T-cell (primary cell): Measurements from ENCODE around the gene SH2D3C. TPM values are rescaled to one million over a fixed set of nuclear protein-coding genes. Genes with fewer than 3 reads are reported as not detected.
"Not testable (repeated sequence)": the region's sequence is repeated elsewhere in the genome, so short reads cannot be mapped to it uniquely, and the experiment has no call there.

Source experiments
- ATAC-seq, 4 experiments: fragments of 200-7000 bp in 3 of 4; fragments of 150-1000 bp in 1 of 4; cut with Tn5 transposase; replicated peaks in 1 of 4; 1 replicate in 3 of 4; 2 replicates in 1 of 4; pipeline ENCODE4 v1.10.0; 2021; ENCODE audit warnings: moderate library complexity in 3 of 4, mild to moderate bottlenecking in 2 of 4, moderate number of reproducible peaks in 1 of 4
- CTCF ChIA-PET, 2 donors: fragments of 300-600 bp; sonication (Branson Sonifier 250); formaldehyde crosslinking; loops; one replicate each; lab custom pipeline; 2022; ENCODE audit warnings: antibody characterized with exemption in 2 of 2; lab: Charles Lee
- POLR2A ChIA-PET, 2 donors: fragments of 300-600 bp; sonication (Branson Sonifier 250); formaldehyde crosslinking; loops; one replicate each; lab custom pipeline; 2022; ENCODE audit warnings: antibody characterized with exemption in 2 of 2; lab: Charles Lee
- DNase-seq, 35 experiments: peaks; one replicate each; pipeline versions ENCODE4 v3.0.0 to v3.0.0-alpha.2; 2013 to 2023
- H3K27ac ChIP-seq: one replicate; pipeline ENCODE4 v1.5.1; 2013; ENCODE audit warnings: low read length
- H3K27me3 ChIP-seq, 2 experiments: replicated peaks in 1 of 2; 1 replicate in 1 of 2; 2 replicates in 1 of 2; pipeline versions ENCODE4 v1.6.1 to v1.7.0; 2013; ENCODE audit warnings: low read length in 1 of 2, mixed read lengths in 1 of 2; ENCODE audit not compliant: control insufficient read depth in 2 of 2, insufficient read depth in 2 of 2; ENCODE audit errors: extremely low read depth in 1 of 2
- H3K36me3 ChIP-seq, 2 donors: 1 replicate in 1 of 2; 2 replicates in 1 of 2; pipeline versions ENCODE4 v1.6.1 to v1.7.0; 2013; ENCODE audit warnings: low read length in 1 of 2; ENCODE audit not compliant: control insufficient read depth in 2 of 2, insufficient read depth in 1 of 2; ENCODE audit errors: extremely low read depth in 1 of 2
- H3K4me1 ChIP-seq, 2 experiments: 1 replicate in 1 of 2; 2 replicates in 1 of 2; pipeline versions ENCODE4 v1.6.1 to v1.7.0; 2013; ENCODE audit warnings: low read length in 2 of 2, mixed read lengths in 1 of 2; ENCODE audit not compliant: insufficient read depth in 2 of 2, control insufficient read depth in 1 of 2; ENCODE audit errors: extremely low read depth in 1 of 2
- H3K4me3 ChIP-seq, 2 donors: 1 replicate in 1 of 2; 2 replicates in 1 of 2; pipeline versions ENCODE4 v1.5.1 to v1.7.0; 2013; ENCODE audit warnings: mild to moderate bottlenecking in 2 of 2, low read length in 1 of 2, moderate library complexity in 1 of 2; ENCODE audit not compliant: control insufficient read depth in 1 of 2; ENCODE audit errors: extremely low read depth in 1 of 2
- H3K9me3 ChIP-seq: 2 replicates; pipeline ENCODE4 v1.7.0; 2013
- H3K27ac Mint-ChIP-seq, 2 donors: one replicate each; pipeline ENCODE4 v1.8.0; 2020 to 2021; ENCODE audit warnings: mild to moderate bottlenecking in 2 of 2, mixed read lengths in 2 of 2
- H3K27me3 Mint-ChIP-seq, 2 donors: one replicate each; pipeline ENCODE4 v1.8.0; 2021 to 2022; ENCODE audit warnings: mixed read lengths in 2 of 2
- H3K36me3 Mint-ChIP-seq: one replicate; pipeline ENCODE4 v1.8.0; 2021; ENCODE audit warnings: mixed read lengths
- H3K4me1 Mint-ChIP-seq, 3 donors: one replicate each; pipeline ENCODE4 v1.8.0; 2020 to 2022; ENCODE audit warnings: mixed read lengths in 3 of 3, mild to moderate bottlenecking in 1 of 3
- H3K4me3 Mint-ChIP-seq, 3 donors: one replicate each; pipeline ENCODE4 v1.8.0; 2020 to 2022; ENCODE audit warnings: mild to moderate bottlenecking in 3 of 3, mixed read lengths in 3 of 3, moderate library complexity in 3 of 3
- H3K9me3 Mint-ChIP-seq, 3 donors: one replicate each; pipeline ENCODE4 v1.8.0; 2020 to 2022; ENCODE audit warnings: mixed read lengths in 3 of 3
- WGBS: methylation state at CpG from one replicate; pipeline ENCODE4 v1.1.5; 2013; ENCODE audit warnings: missing lambda C conversion rate; ENCODE audit not compliant: insufficient coverage; 5-methylcytosine and 5-hydroxymethylcytosine counted together
- total RNA-seq, 35 experiments: library from RNA in 6 of 35; stranded (reverse) in 6 of 35; fragments of 120-200 nt in 1 of 35; gene quantifications; one replicate each; pipeline versions ENCODE4 v1.2.1 to v1.2.4 and lab custom pipeline; 2013 to 2026

The SH2D3C gene
- total RNA-seq, 5 donors from 2014 or later (not counting 1 experiment from before 2014, with no cell fraction given): 31.6 to 48.7 (median 47.7) TPM

DNA sequence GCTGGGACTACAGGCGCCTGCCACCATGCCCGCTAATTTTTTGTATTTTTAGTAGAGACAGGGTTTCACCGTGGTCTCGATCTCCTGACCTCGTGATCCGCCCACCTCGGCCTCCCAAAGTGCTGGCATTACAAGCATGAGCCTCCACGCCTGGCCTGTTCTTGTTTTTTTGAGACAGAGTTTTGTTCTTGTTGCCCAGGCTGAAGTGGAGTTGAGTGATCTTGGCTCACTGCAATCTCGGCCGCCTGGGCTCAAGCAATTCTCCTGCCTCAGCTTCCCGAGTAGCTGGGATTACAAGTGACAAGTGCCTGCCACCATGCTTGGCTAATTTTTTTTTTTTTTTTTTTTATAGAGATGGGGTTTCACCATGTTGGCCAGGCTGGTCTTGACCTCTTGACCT lies 21.7 kb downstream of the SH2D3C start:
- H3K27ac ChIP-seq, H3K9me3 Mint-ChIP-seq, ATAC-seq, H3K4me3 Mint-ChIP-seq, H3K27ac Mint-ChIP-seq, H3K27me3 Mint-ChIP-seq, H3K4me3 ChIP-seq, H3K9me3 ChIP-seq, DNase-seq, H3K27me3 ChIP-seq: not testable (repeated sequence)
- POLR2A ChIA-PET: interaction anchor here in 1 of 2 donors (0.6 kb wide), 1 partner anchor 125 kb away, joined by 3 read pairs; no protein-coding TSS in a partner anchor
- Histone ChIP-seq H3K36me3 (peaks cover 24 to 71% of the 10 kb centered on the region in 2 donors), H3K4me1 (peaks cover 0 to 11% of the 10 kb centered on the region in 2 experiments)
- H3K4me1 Mint-ChIP-seq: peaks cover 7 to 14% (median 8%) of the 10 kb centered on the region in 3 donors
- H3K36me3 Mint-ChIP-seq: peaks cover 13% of the 10 kb centered on the region
- 98% methylated on average over 9 of the region's 11 CpGs for WGBS
- CTCF ChIA-PET: interaction anchor here in 1 of 2 donors (0.6 kb wide), 1 partner anchor 1346 kb away, joined by 3 read pairs; no protein-coding TSS in a partner anchor

DNA sequence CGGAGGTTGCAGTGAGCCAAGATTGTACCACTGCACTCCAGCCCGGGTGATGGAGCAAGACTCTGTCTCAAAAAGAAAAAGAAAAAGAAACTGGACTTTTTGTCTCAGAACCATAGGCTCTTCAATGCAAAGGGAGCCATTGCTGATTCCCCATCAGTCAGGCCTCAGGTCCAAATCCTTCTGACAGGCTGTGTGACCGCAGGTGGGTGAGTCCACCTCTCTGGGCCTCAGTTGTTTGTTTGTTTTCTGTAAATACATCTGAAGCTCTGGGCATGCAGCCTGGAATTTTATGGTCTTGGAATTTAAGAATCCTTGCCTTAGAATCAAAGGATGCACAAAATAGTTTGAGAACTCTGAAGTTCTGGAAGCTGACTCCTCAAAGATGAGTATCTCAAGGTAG lies 22.2 kb downstream of the SH2D3C start:
- H3K9me3 Mint-ChIP-seq: no peaks in the 10 kb centered on the region
- H3K4me1 ChIP-seq: peaks cover 0 to 7% of the 10 kb centered on the region in 2 experiments
- WGBS: 100% methylated on average over 3 of the region's 3 CpGs
- no peak overlapping the region for H3K4me3 ChIP-seq
- POLR2A ChIA-PET: interaction anchor here in 1 of 2 donors (0.6 kb wide), 1 partner anchor 126 kb away, joined by 3 read pairs; no protein-coding TSS in a partner anchor
- H3K36me3 Mint-ChIP-seq: peaks cover 18% of the 10 kb centered on the region
- no peak overlapping the region for H3K27ac Mint-ChIP-seq
- DNase-seq (no peak), ATAC-seq (no peak)
- no peak overlapping the region for H3K4me3 Mint-ChIP-seq
- peaks cover 20 to 71% of the 10 kb centered on the region in 2 donors for H3K36me3 ChIP-seq
- CTCF ChIA-PET: interaction anchor here in 1 of 2 donors (0.6 kb wide), 1 partner anchor 1347 kb away, joined by 3 read pairs; no protein-coding TSS in a partner anchor
- peaks cover 7 to 19% (median 12%) of the 10 kb centered on the region in 3 donors for H3K4me1 Mint-ChIP-seq
- no peak overlapping the region for H3K27ac ChIP-seq
- H3K27me3 Mint-ChIP-seq: no peaks in the 10 kb centered on the region
- no peaks in the 10 kb centered on the region for H3K9me3 ChIP-seq
- H3K27me3 ChIP-seq: no peaks in the 10 kb centered on the region

DNA sequence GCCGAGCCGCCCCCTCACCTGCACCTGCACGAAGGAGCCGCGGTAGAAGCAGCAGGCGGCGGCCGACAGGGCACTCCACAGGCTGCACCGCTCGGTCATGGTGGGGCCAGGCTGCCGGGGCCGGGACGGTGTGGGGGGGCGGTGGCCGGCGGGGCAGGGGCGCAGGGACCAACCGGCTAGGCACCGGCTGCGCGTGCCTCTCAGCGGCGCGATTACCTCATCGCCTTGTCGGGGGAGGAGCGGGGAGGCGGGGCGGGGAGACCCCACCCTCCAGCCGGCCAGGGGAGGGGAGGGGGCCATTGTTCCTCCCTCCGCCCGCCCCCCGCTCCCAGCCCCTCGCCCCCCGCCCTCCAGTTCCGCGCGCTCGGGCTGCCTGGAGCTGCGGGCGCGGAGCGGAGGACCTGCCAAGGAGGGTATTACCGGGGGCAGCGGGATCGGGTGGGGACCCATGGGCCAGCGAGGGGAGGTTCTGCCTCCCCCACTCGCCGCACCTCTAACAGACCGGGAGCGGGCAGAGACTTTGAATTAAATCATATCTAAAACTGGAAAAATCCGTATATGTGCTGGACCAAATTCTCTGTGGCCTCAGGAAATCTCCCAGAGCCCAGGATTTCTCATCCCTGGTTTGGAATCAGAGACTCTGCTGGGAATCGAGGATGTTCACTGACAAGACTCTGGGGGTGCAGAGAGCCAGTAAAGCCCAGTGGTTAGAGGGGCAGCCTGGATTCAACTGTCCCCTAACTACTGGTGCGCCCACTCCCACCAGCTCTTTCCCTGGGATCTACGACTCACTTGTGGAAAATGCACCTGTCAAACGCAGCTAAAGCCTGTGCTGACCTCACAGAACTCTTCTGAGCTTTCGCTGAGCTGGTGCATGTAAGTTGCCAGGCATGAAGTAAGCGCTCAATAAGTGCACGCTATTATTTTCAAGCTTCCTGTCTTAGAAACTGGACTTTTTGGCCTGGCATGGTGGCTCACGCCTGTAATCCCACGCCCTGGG lies 23.1 kb downstream of the SH2D3C start:
- WGBS: 96% methylated on average over 33 of the region's 61 CpGs
- Mint-ChIP-seq H3K9me3 (no peaks in the 10 kb centered on the region), H3K27me3 (no peaks in the 10 kb centered on the region), H3K4me3 (no peak overlapping the region), H3K36me3 (peaks cover 20% of the 10 kb centered on the region), H3K4me1 (peaks cover 11 to 20% (median 17%) of the 10 kb centered on the region in 3 donors), H3K27ac (no peak overlapping the region)
- DNase-seq (no peak), ATAC-seq (no peak)
- Histone ChIP-seq H3K4me3 (no peak overlapping the region), H3K36me3 (peaks cover 20 to 76% of the 10 kb centered on the region in 2 donors), H3K27ac (no peak overlapping the region), H3K27me3 (no peaks in the 10 kb centered on the region), H3K4me1 (peaks cover 0 to 5% of the 10 kb centered on the region in 2 experiments), H3K9me3 (no peaks in the 10 kb centered on the region)
- POLR2A ChIA-PET: no interaction called here
- CTCF ChIA-PET: no interaction called here

DNA sequence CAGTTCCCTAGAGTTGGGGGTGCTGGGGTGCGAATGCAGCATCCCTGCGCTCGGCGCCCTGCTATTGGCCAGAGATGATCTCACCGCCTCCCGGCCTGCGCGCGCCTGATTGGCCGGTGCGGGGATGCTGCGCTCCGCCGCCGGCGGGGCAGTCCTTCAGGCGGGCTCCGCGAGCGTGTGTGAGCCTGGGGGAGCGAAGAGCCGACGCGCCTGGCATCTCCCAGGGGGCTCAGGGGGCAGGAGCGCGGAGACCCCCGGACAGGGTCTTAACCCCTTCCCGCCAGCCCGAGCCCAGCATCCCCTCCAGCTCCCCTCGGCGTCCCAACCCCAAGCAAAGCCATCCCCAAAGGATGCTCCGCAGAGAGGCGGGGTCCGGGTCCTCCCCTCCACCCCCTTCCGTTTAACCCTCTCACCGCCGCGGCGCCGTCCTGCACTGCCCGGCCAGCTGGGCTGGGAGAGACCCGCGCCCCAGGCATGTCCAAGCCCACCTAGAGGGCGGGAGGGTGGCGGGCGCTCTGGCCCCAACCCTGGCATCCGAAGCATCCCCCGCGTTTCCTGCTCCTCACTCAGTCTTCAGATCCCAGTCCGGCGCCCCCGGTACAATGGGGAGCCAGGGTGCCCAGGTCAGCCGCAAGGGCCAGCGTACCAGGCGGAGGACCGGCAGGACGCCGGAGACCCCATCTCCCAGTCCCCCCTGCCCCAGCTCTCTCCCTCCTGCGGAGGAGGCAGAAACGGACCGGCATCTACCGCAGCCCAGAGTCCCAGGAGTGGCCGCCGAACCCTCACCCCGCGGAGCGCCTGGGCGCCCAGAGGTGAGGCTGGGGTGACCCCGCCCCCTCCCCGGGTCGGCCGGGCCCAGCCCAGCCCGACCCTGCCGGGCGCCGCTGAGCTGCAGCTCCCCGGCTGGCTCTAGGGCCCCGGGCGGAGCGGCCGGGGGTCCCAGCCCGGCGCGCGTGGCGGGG lies 24.1 kb downstream of the SH2D3C start:
- DNase-seq (no peak), ATAC-seq (no peak)
- H3K4me3 Mint-ChIP-seq: no peak overlapping the region
- H3K4me1 ChIP-seq: peaks cover 0 to 5% of the 10 kb centered on the region in 2 experiments
- no peaks in the 10 kb centered on the region for H3K27me3 Mint-ChIP-seq
- no peak overlapping the region for H3K27ac Mint-ChIP-seq
- H3K27me3 ChIP-seq: no peaks in the 10 kb centered on the region
- H3K36me3 ChIP-seq: peaks cover 18 to 77% of the 10 kb centered on the region in 2 donors
- H3K9me3 Mint-ChIP-seq: no peaks in the 10 kb centered on the region
- no peak overlapping the region for H3K4me3 ChIP-seq
- no peaks in the 10 kb centered on the region for H3K9me3 ChIP-seq
- peaks cover 24% of the 10 kb centered on the region for H3K36me3 Mint-ChIP-seq
- 95% methylated on average over 71 of the region's 86 CpGs for WGBS
- POLR2A ChIA-PET: no interaction called here
- H3K4me1 Mint-ChIP-seq: peaks cover 13 to 20% (median 19%) of the 10 kb centered on the region in 3 donors
- CTCF ChIA-PET: interaction anchor here in 1 of 2 donors (0.5 kb wide), 1 partner anchor 162 kb away, joined by 3 read pairs; the partner anchor contains the start of gene ST6GALNAC4
- H3K27ac ChIP-seq: no peak overlapping the region

DNA sequence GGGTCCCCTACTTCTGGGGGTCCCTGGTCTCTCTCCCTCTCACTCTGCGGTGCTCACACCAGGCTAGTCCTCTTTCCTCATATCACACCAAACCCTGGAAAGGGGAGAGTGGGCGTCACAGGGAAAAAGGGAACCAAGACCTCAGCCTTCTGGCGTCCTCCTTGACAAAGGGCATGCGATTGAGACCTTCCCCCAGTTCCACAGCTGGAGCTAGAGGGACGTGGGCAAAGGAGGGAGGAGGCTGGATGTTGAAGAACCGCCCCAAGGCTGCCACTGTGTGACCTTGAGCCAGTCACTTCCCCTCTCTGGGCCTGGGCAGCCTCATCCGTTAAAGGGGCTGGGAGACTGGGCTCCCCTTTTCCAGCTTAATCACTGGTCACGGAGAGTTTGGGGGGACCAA lies 24.8 kb downstream of the SH2D3C start:
- DNase-seq (no peak), ATAC-seq (no peak)
- POLR2A ChIA-PET: no interaction called here
- no peaks in the 10 kb centered on the region for H3K9me3 ChIP-seq
- peaks cover 0 to 5% of the 10 kb centered on the region in 2 experiments for H3K4me1 ChIP-seq
- H3K36me3 ChIP-seq: peaks cover 14 to 77% of the 10 kb centered on the region in 2 donors
- WGBS: 100% methylated on average over 2 of the region's 8 CpGs
- H3K27me3 ChIP-seq: no peaks in the 10 kb centered on the region
- Mint-ChIP-seq H3K4me1 (peaks cover 11 to 17% (median 16%) of the 10 kb centered on the region in 3 donors), H3K36me3 (peaks cover 22% of the 10 kb centered on the region), H3K27ac (no peak overlapping the region), H3K9me3 (no peaks in the 10 kb centered on the region), H3K27me3 (no peaks in the 10 kb centered on the region), H3K4me3 (no peak overlapping the region)
- no peak overlapping the region for H3K27ac ChIP-seq
- H3K4me3 ChIP-seq: no peak overlapping the region
- CTCF ChIA-PET: interaction anchor here in 1 of 2 donors (0.5 kb wide), 1 partner anchor 163 kb away, joined by 3 read pairs; the partner anchor contains the start of gene ST6GALNAC4
